ENCODE measurements around the gene ULK3.
"Not testable (repeated sequence)": the region's sequence is repeated elsewhere in the genome, so short reads cannot be mapped to it uniquely, and the experiment has no call there.

ULK3 gene

GRCh38 chr15:74842581-74843444 is at the start of gene ULK3:
ULK3 (minus strand) TSS chr15:74843156; CDS start chr15:74843105, 51 bp downstream.
- peak; percentile 86 for DNase-seq

GRCh38 chr15:74892313-74892712 is 49.4 kb upstream of the ULK3 start:
- no peak for DNase-seq

GRCh38 chr15:74891469-74891868 is 48.5 kb upstream of the ULK3 start:
- no peak for DNase-seq

- DNase-seq, result no peak
Observed at GRCh38 chr15:74890665-74890960, 47.7 kb upstream of the ULK3 start.

GRCh38 chr15:74889883-74890664 is 47.1 kb upstream of the ULK3 start, which contains the start of gene MPI:
MPI (plus strand) TSS chr15:74890042; CDS start chr15:74890074, 32 bp downstream.
- DNase-seq, result peak; percentile 57

GRCh38 chr15:74889390-74889882 is 46.5 kb upstream of the ULK3 start:
- DNase-seq, result no peak

GRCh38 chr15:74888716-74889115 is 45.8 kb upstream of the ULK3 start:
- DNase-seq, result no peak

- DNase-seq, result not testable (repeated sequence)
Observed at GRCh38 chr15:74887537-74888193, 44.7 kb upstream of the ULK3 start.

GRCh38 chr15:74885461-74885860 is 42.5 kb upstream of the ULK3 start:
- DNase-seq, result no peak

- no peak for DNase-seq
Observed at GRCh38 chr15:74884428-74885223, 41.7 kb upstream of the ULK3 start.

GRCh38 chr15:74882528-74882927 is 39.6 kb upstream of the ULK3 start:
- DNase-seq, result no peak

GRCh38 chr15:74878273-74878672 is 35.3 kb upstream of the ULK3 start:
- no peak for DNase-seq

- no peak for DNase-seq
Observed at GRCh38 chr15:74873756-74874424, 30.9 kb upstream of the ULK3 start.

GRCh38 chr15:74873036-74873755 is 30.2 kb upstream of the ULK3 start, which contains the start of gene SCAMP2:
SCAMP2 (minus strand) TSS chr15:74873365; CDS start chr15:74873255, 110 bp downstream.
- DNase-seq, result peak; percentile 92

GRCh38 chr15:74872702-74873035 is 29.7 kb upstream of the ULK3 start:
- DNase-seq, result no peak

GRCh38 chr15:74870436-74871215 is 27.7 kb upstream of the ULK3 start:
- DNase-seq, result no peak

- DNase-seq, result no peak
Observed at GRCh38 chr15:74869726-74870407, 26.9 kb upstream of the ULK3 start.

- DNase-seq, result no peak
Observed at GRCh38 chr15:74869372-74869725, 26.4 kb upstream of the ULK3 start.

- DNase-seq, result no peak
Observed at GRCh38 chr15:74868059-74868458, 25.1 kb upstream of the ULK3 start.
